AG09319 (cell line): ENCODE results near the gene FRMD8.
"Not testable (repeated sequence)": the region's sequence is repeated elsewhere in the genome, so short reads cannot be mapped to it uniquely, and the experiment has no call there.

Source experiments
- DNase-seq: peaks from one replicate; pipeline ENCODE4 v3.0.0-alpha.2; 2010; ENCODE audit warnings: low read depth; ENCODE audit errors: extremely low read depth
- CTCF ChIP-seq: IDR thresholded peaks from 2 replicates; pipeline ENCODE4 v1.5.1; 2011; ENCODE audit warnings: low read depth, mild to moderate bottlenecking, inconsistent platforms, low read length, moderate library complexity

Gene FRMD8

DNA sequence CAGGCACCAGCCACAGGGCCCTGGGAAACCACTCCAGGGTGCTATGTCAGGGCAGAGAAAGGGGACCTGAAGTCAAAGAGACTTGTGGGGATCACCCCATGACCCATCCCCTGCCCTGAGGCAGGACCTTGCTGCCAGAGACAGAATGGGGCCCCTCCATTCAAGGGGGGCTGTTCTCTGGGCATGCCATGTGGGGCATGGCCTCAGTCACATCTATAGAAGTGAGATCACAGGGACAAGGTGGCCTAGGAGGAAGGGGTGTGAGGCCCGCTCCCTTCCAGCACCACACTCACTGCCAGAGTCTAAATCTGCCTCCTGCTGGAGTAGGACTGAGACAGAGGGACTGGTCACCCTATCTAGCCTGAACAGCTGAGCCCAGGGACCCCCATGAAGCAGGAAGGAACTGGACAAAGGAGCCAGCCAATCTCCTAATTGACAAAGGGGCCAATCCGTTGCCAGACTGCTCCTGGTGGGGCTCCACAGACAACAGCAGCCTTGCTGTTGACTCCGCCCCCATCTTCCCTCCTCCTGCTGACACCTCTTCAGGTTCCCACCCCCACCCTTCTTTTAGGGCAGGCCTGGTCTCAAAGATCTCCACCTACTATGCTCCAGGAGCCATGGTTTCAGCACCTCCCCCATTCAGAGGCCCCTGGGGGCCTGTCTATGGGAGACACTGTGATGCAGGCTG, 62.1 kb downstream of the FRMD8 start:
- TF ChIP-seq CTCF, result no peak
- DNase-seq, result no peak

GRCh38 chr11:65451301-65451700, 64.9 kb downstream of the FRMD8 start:
- DNase-seq, result not testable (repeated sequence)

GRCh38 chr11:65452259-65452658, 65.8 kb downstream of the FRMD8 start:
- DNase-seq, result not testable (repeated sequence)

GRCh38 chr11:65452806-65453490, 66.5 kb downstream of the FRMD8 start:
- DNase-seq, result peak; percentile 85
- TF ChIP-seq CTCF, result no peak

- TF ChIP-seq CTCF, result no peak
Measured at GRCh38 chr11:65454311-65454695, 67.9 kb downstream of the FRMD8 start.

GRCh38 chr11:65454696-65455456, 68.4 kb downstream of the FRMD8 start:
- DNase-seq, result no peak

More at GRCh38 chr11:65454311-65454695, 67.9 kb downstream of the FRMD8 start:
- no peak for DNase-seq

GRCh38 chr11:65456418-65456817, 70.0 kb downstream of the FRMD8 start:
- DNase-seq, result no peak
- no peak for TF ChIP-seq CTCF

More at GRCh38 chr11:65454696-65455456, 68.4 kb downstream of the FRMD8 start:
- no peak; the same call in 1 of the 2 replicates for TF ChIP-seq CTCF

- no peak for TF ChIP-seq CTCF
- DNase-seq, result no peak
Measured at GRCh38 chr11:65459552-65459951, 73.1 kb downstream of the FRMD8 start.
